ENCODE results near the gene RSPH3.

Gene RSPH3

GRCh38 chr6:159023893-159024292, 23.9 kb upstream of the RSPH3 start:
- no peaks in the 10 kb centered on the region for H3K9me2 ChIP-seq (ENCODE audit: low read depth, low read length)
- no peak overlapping the region for H3K4me2 ChIP-seq (ENCODE audit: low read length)
- H3K4me1 ChIP-seq (ENCODE audit: insufficient read depth, low read length, severe bottlenecking), result peaks cover 15% of the 10 kb centered on the region
- no peaks in the 10 kb centered on the region for H3K9me3 ChIP-seq (ENCODE audit: low read length)
- H3K27me3 ChIP-seq (ENCODE audit: insufficient read depth, low read length), result no peaks in the 10 kb centered on the region
- no peaks in the 10 kb centered on the region for H3F3A ChIP-seq (ENCODE audit: insufficient read depth, low read length)
- H3K9ac ChIP-seq (ENCODE audit: low read length), result no peak overlapping the region
- TF ChIP-seq CTCF (IDR thresholded peaks at IDR 0.05; ENCODE audit: low read length) (no peak), EZH2 (IDR thresholded peaks at IDR 0.05; ENCODE audit: borderline replicate concordance, low read length) (no peak)
- H2AFZ ChIP-seq (ENCODE audit: low read length), result no peak overlapping the region
- no peak overlapping the region for H3K4me3 ChIP-seq (ENCODE audit: low read depth, low read length, poor library complexity, severe bottlenecking)
- no peaks in the 10 kb centered on the region for H4K20me1 ChIP-seq (ENCODE audit: insufficient read depth, low read length)
- no peaks in the 10 kb centered on the region for H3K79me2 ChIP-seq (ENCODE audit: insufficient read depth, low read length)
- no peaks in the 10 kb centered on the region for H3K36me3 ChIP-seq (ENCODE audit: insufficient read depth, low read length)
- no peak overlapping the region for H3K27ac ChIP-seq (ENCODE audit: low read depth, low read length, poor library complexity, severe bottlenecking)

GRCh38 chr6:159020011-159020410, 20.0 kb upstream of the RSPH3 start:
- no peak for TF ChIP-seq EZH2 (IDR thresholded peaks at IDR 0.05; ENCODE audit: borderline replicate concordance, low read length)
- no peak for TF ChIP-seq CTCF (IDR thresholded peaks at IDR 0.05; ENCODE audit: low read length)
- Histone ChIP-seq H3K36me3 (ENCODE audit: insufficient read depth, low read length) (no peaks in the 10 kb centered on the region), H2AFZ (ENCODE audit: low read length) (no peak overlapping the region), H3K79me2 (ENCODE audit: insufficient read depth, low read length) (no peaks in the 10 kb centered on the region), H3F3A (ENCODE audit: insufficient read depth, low read length) (no peaks in the 10 kb centered on the region), H3K27me3 (ENCODE audit: insufficient read depth, low read length) (no peaks in the 10 kb centered on the region), H3K4me2 (ENCODE audit: low read length) (no peak overlapping the region; the same call in 1 of the 2 replicates), H3K9me2 (ENCODE audit: low read depth, low read length) (no peaks in the 10 kb centered on the region), H3K4me3 (ENCODE audit: low read depth, low read length, poor library complexity, severe bottlenecking) (no peak overlapping the region), H3K27ac (ENCODE audit: low read depth, low read length, poor library complexity, severe bottlenecking) (peak overlapping the region; percentile 43), H3K9ac (ENCODE audit: low read length) (no peak overlapping the region), H4K20me1 (ENCODE audit: insufficient read depth, low read length) (no peaks in the 10 kb centered on the region), H3K4me1 (ENCODE audit: insufficient read depth, low read length, severe bottlenecking) (peaks cover 30% of the 10 kb centered on the region), H3K9me3 (ENCODE audit: low read length) (peaks cover 9% of the 10 kb centered on the region; the same call in 1 of the 2 replicates)

- no peaks in the 10 kb centered on the region for H3K79me2 ChIP-seq (ENCODE audit: insufficient read depth, low read length)
- peaks cover 9% of the 10 kb centered on the region; the same call in 1 of the 2 replicates for H3K9me3 ChIP-seq (ENCODE audit: low read length)
- no peaks in the 10 kb centered on the region for H3K36me3 ChIP-seq (ENCODE audit: insufficient read depth, low read length)
- H2AFZ ChIP-seq (ENCODE audit: low read length), result no peak overlapping the region
- H3K27ac ChIP-seq (ENCODE audit: low read depth, low read length, poor library complexity, severe bottlenecking), result peak overlapping the region; percentile 16
- no peaks in the 10 kb centered on the region for H3K27me3 ChIP-seq (ENCODE audit: insufficient read depth, low read length)
- H3F3A ChIP-seq (ENCODE audit: insufficient read depth, low read length), result no peaks in the 10 kb centered on the region; the same call in 1 of the 2 replicates
- no peak for TF ChIP-seq CTCF (IDR thresholded peaks at IDR 0.05; ENCODE audit: low read length)
- TF ChIP-seq EZH2 (IDR thresholded peaks at IDR 0.05; ENCODE audit: borderline replicate concordance, low read length), result no peak
- H3K9ac ChIP-seq (ENCODE audit: low read length), result no peak overlapping the region; the same call in 1 of the 2 replicates
- H4K20me1 ChIP-seq (ENCODE audit: insufficient read depth, low read length), result no peaks in the 10 kb centered on the region
- H3K4me2 ChIP-seq (ENCODE audit: low read length), result peak overlapping the region; percentile 5; the same call in 1 of the 2 replicates
- H3K4me3 ChIP-seq (ENCODE audit: low read depth, low read length, poor library complexity, severe bottlenecking), result no peak overlapping the region
- H3K9me2 ChIP-seq (ENCODE audit: low read depth, low read length), result no peaks in the 10 kb centered on the region
- peaks cover 39% of the 10 kb centered on the region for H3K4me1 ChIP-seq (ENCODE audit: insufficient read depth, low read length, severe bottlenecking)
Measured at GRCh38 chr6:159017757-159018559, 18.0 kb upstream of the RSPH3 start.
